H1 (cell line): ENCODE measurements around the gene PHF24. TPM values are rescaled to one million over a fixed set of nuclear protein-coding genes. Genes with fewer than 3 reads are reported as not detected.

ENCODE experiments used
- CTCF ChIA-PET: fragments of 300-600 bp; sonication (Branson Sonifier 250); formaldehyde crosslinking; loops from one replicate; lab custom pipeline; 2021; ENCODE audit not compliant: partially characterized antibody; lab: Charles Lee
- POLR2A ChIA-PET: fragments of 300-600 bp; sonication (Branson Sonifier 250); formaldehyde crosslinking; loops from one replicate; lab custom pipeline; 2021; ENCODE audit warnings: inconsistent platforms; ENCODE audit not compliant: partially characterized antibody; lab: Charles Lee
- DNase-seq, 2 experiments: peaks; one replicate each; pipeline versions ENCODE4 v3.0.0 to v3.0.0-alpha.2; 2010 to 2022; ENCODE audit warnings: low spot score in 2 of 2, low read depth in 1 of 2, mixed read lengths in 1 of 2
- FAIRE-seq: peaks from 2 replicates; lab custom pipeline; 2011; peaks lifted over from hg19 to GRCh38; lab: Jason Lieb, UNC
- H2AFZ ChIP-seq: 2 replicates; pipeline ENCODE4 v1.8.1; 2012; ENCODE audit warnings: low read length, inconsistent platforms
- H2AK5ac ChIP-seq: 2 replicates; pipeline ENCODE4 v1.6.1; 2013; ENCODE audit warnings: low read depth, low read length
- H2BK120ac ChIP-seq: replicated peaks from 2 replicates; pipeline ENCODE3; 2013; ENCODE audit warnings: low read depth, low read length, inconsistent platforms
- H2BK12ac ChIP-seq: 2 replicates; pipeline ENCODE4 v1.6.1; 2013; ENCODE audit warnings: low read depth, low read length
- H2BK15ac ChIP-seq: 2 replicates; pipeline ENCODE4 v1.6.1; 2013; ENCODE audit warnings: low read length
- H2BK20ac ChIP-seq: 2 replicates; pipeline ENCODE4 v1.6.1; 2013; ENCODE audit warnings: low read length
- H2BK5ac ChIP-seq: 2 replicates; pipeline ENCODE4 v1.6.1; 2013; ENCODE audit warnings: low read depth, low read length
- H3K14ac ChIP-seq: 2 replicates; pipeline ENCODE4 v1.6.1; 2013; ENCODE audit warnings: inconsistent platforms; ENCODE audit not compliant: insufficient read length
- H3K18ac ChIP-seq: 2 replicates; pipeline ENCODE4 v1.6.1; 2013; ENCODE audit warnings: low read length; ENCODE audit errors: extremely low read depth
- H3K23ac ChIP-seq: 2 replicates; pipeline ENCODE4 v1.6.1; 2013; ENCODE audit warnings: inconsistent platforms; ENCODE audit not compliant: insufficient read length
- H3K23me2 ChIP-seq: 2 replicates; pipeline ENCODE4 v1.6.1; 2013; ENCODE audit warnings: low read depth, low read length
- H3K27ac ChIP-seq: 2 replicates; pipeline ENCODE4 v1.6.1; 2011; ENCODE audit warnings: low read depth, low read length, inconsistent platforms
- H3K27me3 ChIP-seq, 4 experiments: replicated peaks in 1 of 4; 1 replicate in 1 of 4; 2 replicates in 3 of 4; pipeline versions ENCODE4 v1.6.1 to v1.8.1; 2011 to 2013; ENCODE audit warnings: low read length in 3 of 4, mild to moderate bottlenecking in 3 of 4, inconsistent platforms in 2 of 4, mixed read lengths in 2 of 4, moderate library complexity in 1 of 4; ENCODE audit not compliant: control insufficient read depth in 3 of 4, insufficient read depth in 3 of 4; ENCODE audit errors: extremely low read depth in 1 of 4
- H3K36me3 ChIP-seq, 4 experiments: 2 replicates each; pipeline versions ENCODE4 v1.6.1 to v1.8.1; 2011 to 2013; ENCODE audit warnings: mild to moderate bottlenecking in 4 of 4, low read length in 3 of 4, moderate library complexity in 2 of 4, control low read depth in 1 of 4, inconsistent platforms in 1 of 4; ENCODE audit not compliant: insufficient read depth in 4 of 4, control insufficient read depth in 2 of 4
- H3K4ac ChIP-seq: replicated peaks from 2 replicates; pipeline ENCODE3; 2013; ENCODE audit warnings: low read length, low read depth, mixed read lengths, inconsistent platforms; ENCODE audit not compliant: insufficient read length
- H3K4me1 ChIP-seq, 4 experiments: replicated peaks in 1 of 4; 1 replicate in 1 of 4; 2 replicates in 3 of 4; pipeline versions ENCODE4 v1.6.1 to v1.8.1; 2011 to 2013; ENCODE audit warnings: low read length in 3 of 4, inconsistent platforms in 2 of 4, mixed read lengths in 1 of 4; ENCODE audit not compliant: insufficient read depth in 4 of 4, control insufficient read depth in 3 of 4
- H3K4me2 ChIP-seq, 2 experiments: 2 replicates each; pipeline versions ENCODE4 v1.6.1 to v1.8.1; 2011 to 2013; ENCODE audit warnings: low read depth in 2 of 2, low read length in 2 of 2, control low read depth in 1 of 2, inconsistent platforms in 1 of 2, mild to moderate bottlenecking in 1 of 2; ENCODE audit not compliant: insufficient read depth in 1 of 2
- H3K4me3 ChIP-seq, 4 experiments: fragments of 200-600, 300-600 bp in 1 of 4; sonication (generic), shearing (Covaris generic), sonication (Bioruptor Twin) in 1 of 4; 2 replicates each; pipeline versions ENCODE4 v1.5.1 to v1.8.1; 2011 to 2016; ENCODE audit warnings: low read length in 4 of 4, low read depth in 3 of 4, control low read depth in 2 of 4, inconsistent platforms in 2 of 4, mild to moderate bottlenecking in 2 of 4, mixed read lengths in 1 of 4, moderate library complexity in 1 of 4; ENCODE audit not compliant: insufficient read depth in 2 of 4; ENCODE audit errors: extremely low read depth in 1 of 4
- H3K56ac ChIP-seq: replicated peaks from 2 replicates; pipeline ENCODE3; 2013; ENCODE audit warnings: low read depth, mild to moderate bottlenecking, mixed read lengths, low read length, inconsistent platforms; ENCODE audit not compliant: insufficient read length
- H3K79me1 ChIP-seq: 2 replicates; pipeline ENCODE4 v1.6.1; 2013; ENCODE audit warnings: low read depth, low read length, control low read depth
- H3K79me2 ChIP-seq, 2 experiments: 2 replicates each; pipeline versions ENCODE4 v1.6.1 to v1.8.1; 2012 to 2013; ENCODE audit warnings: low read length in 2 of 2, mild to moderate bottlenecking in 2 of 2, inconsistent platforms in 1 of 2; ENCODE audit not compliant: insufficient read depth in 2 of 2, control insufficient read depth in 1 of 2
- H3K9ac ChIP-seq, 4 experiments: replicated peaks in 1 of 4; 1 replicate in 1 of 4; 2 replicates in 3 of 4; pipeline versions ENCODE4 v1.6.1 to v1.8.1; 2011 to 2013; ENCODE audit warnings: low read depth in 3 of 4, low read length in 3 of 4, control low read depth in 2 of 4, mild to moderate bottlenecking in 2 of 4, moderate library complexity in 2 of 4, inconsistent platforms in 1 of 4; ENCODE audit errors: extremely low read depth in 1 of 4
- H3K9me3 ChIP-seq, 2 experiments: 2 replicates each; pipeline versions ENCODE4 v1.6.1 to v1.8.1; 2012 to 2013; ENCODE audit warnings: mild to moderate bottlenecking in 2 of 2, moderate library complexity in 2 of 2, control low read depth in 1 of 2, inconsistent platforms in 1 of 2, low read depth in 1 of 2, low read length in 1 of 2, mixed read lengths in 1 of 2; ENCODE audit not compliant: insufficient read depth in 2 of 2
- H4K20me1 ChIP-seq, 2 experiments: replicated peaks in 1 of 2; 2 replicates each; pipeline versions ENCODE3 to v1.8.1; 2011 to 2013; ENCODE audit warnings: inconsistent platforms in 2 of 2, low read length in 2 of 2, mild to moderate bottlenecking in 1 of 2; ENCODE audit not compliant: insufficient read depth in 2 of 2, control insufficient read depth in 1 of 2
- H4K5ac ChIP-seq: 2 replicates; pipeline ENCODE4 v1.6.1; 2013; ENCODE audit warnings: low read length, low read depth, mixed read lengths, inconsistent platforms; ENCODE audit not compliant: insufficient read length
- H4K8ac ChIP-seq: 2 replicates; pipeline ENCODE4 v1.8.0; 2013; ENCODE audit warnings: mild to moderate bottlenecking, moderate library complexity, low read length, inconsistent platforms; ENCODE audit not compliant: insufficient read depth; ENCODE audit errors: extremely low read depth
- H4K91ac ChIP-seq: replicated peaks from 2 replicates; pipeline ENCODE3; 2013; ENCODE audit warnings: low read length, mixed read lengths, inconsistent platforms; ENCODE audit not compliant: insufficient read length
- CBX8 ChIP-seq: fragments of 300-800, 300-1000 bp; sonication (generic); IDR thresholded peaks from 2 replicates; pipeline ENCODE4 v1.7.1; 2016; ENCODE audit warnings: low read depth, low read length, borderline replicate concordance
- CHD1 ChIP-seq: IDR thresholded peaks from 2 replicates; pipeline ENCODE4 v1.6.1; 2012; ENCODE audit warnings: low read depth, low read length, improper control_type of control experiment
- CHD2 ChIP-seq: IDR thresholded peaks from 2 replicates; pipeline ENCODE4 v1.6.1; 2012; ENCODE audit warnings: low read length, improper control_type of control experiment
- CTBP2 ChIP-seq: IDR thresholded peaks from 2 replicates; pipeline ENCODE4 v1.7.0; 2011; ENCODE audit warnings: borderline replicate concordance, mild to moderate bottlenecking, moderate library complexity, mixed read lengths, low read length; ENCODE audit not compliant: insufficient read depth, insufficient read length
- GABPA ChIP-seq: IDR thresholded peaks from 2 replicates; pipeline ENCODE4 v1.6.1; 2011; ENCODE audit warnings: mild to moderate bottlenecking, low read length, moderate library complexity, borderline replicate concordance; ENCODE audit not compliant: insufficient read depth
- GTF2F1 ChIP-seq: IDR thresholded peaks from 2 replicates; pipeline ENCODE4 v1.6.1; 2012; ENCODE audit warnings: low read depth, low read length, improper control_type of control experiment, borderline replicate concordance
- HDAC2 ChIP-seq, 2 experiments: fragments of 300-600 bp in 1 of 2; sonication (generic) in 1 of 2; IDR thresholded peaks; 2 replicates each; pipeline ENCODE4 v1.6.1; 2011 to 2012; ENCODE audit warnings: low read depth in 2 of 2, low read length in 2 of 2, mild to moderate bottlenecking in 2 of 2, moderate library complexity in 2 of 2, borderline replicate concordance in 1 of 2, inconsistent platforms in 1 of 2
- JUND ChIP-seq: IDR thresholded peaks from 2 replicates; pipeline ENCODE4 v1.6.1; 2011; ENCODE audit warnings: mild to moderate bottlenecking, improper control_type of control experiment, low read length
- POLR2AphosphoS5 ChIP-seq: IDR thresholded peaks from 2 replicates; pipeline ENCODE4 v1.6.1; 2011; ENCODE audit warnings: low read depth, low read length
- SIN3A ChIP-seq, 2 experiments: IDR thresholded peaks in 1 of 2; conservative IDR thresholded peaks in 1 of 2; 2 replicates each; pipeline ENCODE4 v1.6.1; 2011 to 2012; ENCODE audit warnings: low read length in 2 of 2, improper control_type of control experiment in 1 of 2, low read depth in 1 of 2, mild to moderate bottlenecking in 1 of 2
- SUZ12 ChIP-seq: fragments of 200-600 bp; sonication (generic); IDR thresholded peaks from 2 replicates; pipeline ENCODE4 v1.6.1; 2012; ENCODE audit warnings: mild to moderate bottlenecking, inconsistent platforms, low read length, moderate library complexity, mixed read lengths
- TAF7 ChIP-seq: optimal IDR thresholded peaks from 2 replicates; pipeline ENCODE3; 2011; ENCODE audit warnings: low read depth, mild to moderate bottlenecking, inconsistent platforms, low read length, moderate library complexity, borderline replicate concordance
- TBP ChIP-seq: IDR thresholded peaks from 2 replicates; pipeline ENCODE4 v1.6.1; 2011; ENCODE audit warnings: low read depth, low read length, improper control_type of control experiment
- WGBS, 2 experiments: shearing (Covaris generic) in 1 of 2; methylation state at CpG; one replicate each; pipeline versions ENCODE4 v1.1.6 to v1.1.7; 2013 to 2015; ENCODE audit warnings: low lambda C conversion rate in 2 of 2, mixed read lengths in 2 of 2, inconsistent platforms in 1 of 2, low coverage in 1 of 2, missing lambda C conversion rate in 1 of 2; ENCODE audit not compliant: insufficient replicate concordance in 2 of 2, insufficient coverage in 1 of 2, insufficient read length in 1 of 2; ENCODE audit errors: extremely low coverage in 1 of 2, missing lambda C conversion rate in 1 of 2; 5-methylcytosine and 5-hydroxymethylcytosine counted together
- polyA plus RNA-seq, 7 experiments: library from polyadenylated mRNA; depleted of rRNA in 3 of 7; stranded (reverse) in 5 of 7; unstranded in 2 of 7; fragments of >200 nt in 5 of 7; fragments of 200-250 nt in 2 of 7; gene quantifications; 1 replicate in 5 of 7; 2 replicates in 1 of 7; 4 replicates in 1 of 7; pipeline versions ENCODE4 v1.2.1 to v1.2.3, GENCODE V29; 2011 to 2013; ENCODE audit warnings: missing spikeins in 2 of 7, mixed read lengths in 2 of 7
- total RNA-seq: library from RNA; stranded (reverse); fragmentation: NEBNext Ultra II Directional; extraction: Animal tissue kit (Norgen Biotek cat#: 25700); gene quantifications from 2 replicates; pipeline ENCODE4 v1.2.1, GENCODE V29; 2021

The PHF24 gene
- total and polyA plus RNA-seq, 2 of the 8 experiments (the other 6 are each of a cell fraction or from before 2014, with no cell fraction given) = 0.29 to 0.35 TPM

DNA sequence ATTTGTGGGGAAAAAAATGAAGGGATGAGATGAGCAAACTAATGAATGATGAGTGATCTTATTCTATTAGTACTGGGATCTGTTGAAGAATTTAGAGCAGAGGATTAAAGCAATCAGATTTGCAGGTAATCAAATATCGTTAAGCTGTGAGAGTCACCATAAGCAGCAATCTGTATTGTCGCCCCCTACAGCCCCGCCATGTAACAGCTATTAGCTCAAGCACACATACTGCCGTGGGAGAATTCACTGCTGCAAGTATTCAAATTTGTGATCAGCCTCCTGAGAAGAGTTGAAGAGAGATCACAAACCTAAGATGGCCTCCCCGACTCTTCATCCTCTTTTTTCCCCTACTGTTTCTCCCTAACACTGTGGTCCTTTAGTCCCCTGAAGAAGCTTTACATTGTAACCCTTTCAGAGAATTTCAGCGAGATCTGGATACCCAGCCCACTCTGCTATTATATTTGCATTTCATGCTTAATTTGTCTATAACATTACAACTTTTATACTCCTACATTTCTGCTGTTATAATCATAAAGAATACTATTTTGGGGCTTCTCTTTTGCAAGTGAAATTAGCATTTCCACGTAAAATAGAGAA lies 28.5 kb upstream of the PHF24 start:
- H3K23me2 ChIP-seq = no peaks in the 10 kb centered on the region
- DNase-seq (peak; percentile 13 to 66), FAIRE-seq (peak; percentile 72)
- no peaks in the 10 kb centered on the region for H3K36me3 ChIP-seq
- no peak overlapping the region for H4K5ac ChIP-seq
- H3K14ac ChIP-seq = no peak overlapping the region
- H3K9me3 ChIP-seq = no peaks in the 10 kb centered on the region
- no peak overlapping the region for H3K4ac ChIP-seq
- H2BK5ac ChIP-seq = no peak overlapping the region
- H3K4me1 ChIP-seq = no peaks in the 10 kb centered on the region
- no peak overlapping the region for H3K18ac ChIP-seq
- no peak overlapping the region for H3K23ac ChIP-seq
- H3K4me2 ChIP-seq = no peak overlapping the region
- ChIA-PET POLR2A (no interaction called here), CTCF (interaction anchor here (0.7 to 5.5 kb wide), 25 partner anchors 10 to 229 kb away, joined by 3 to 58 read pairs (median 4); partner anchors contain the start of gene DNAJB5)
- H2BK20ac ChIP-seq = no peak overlapping the region
- no peak overlapping the region for H3K9ac ChIP-seq
- H3K27me3 ChIP-seq = no peaks in the 10 kb centered on the region
- H3K79me2 ChIP-seq = no peaks in the 10 kb centered on the region
- H2BK15ac ChIP-seq = no peak overlapping the region
- no peak overlapping the region for H2BK12ac ChIP-seq
- 40% methylated on average over 7 of the region's 7 CpGs; no CpG with 5 or more reads in 1 of the 2 experiments for WGBS, 2 experiments
- H2AFZ ChIP-seq = peak overlapping the region; percentile 96
- no peak overlapping the region for H3K56ac ChIP-seq
- H2BK120ac ChIP-seq = no peak overlapping the region
- no peaks in the 10 kb centered on the region for H4K20me1 ChIP-seq
- no peak overlapping the region for H4K8ac ChIP-seq
- no peak overlapping the region for H3K4me3 ChIP-seq
- no peak overlapping the region for H4K91ac ChIP-seq
- H2AK5ac ChIP-seq = no peak overlapping the region
- H3K27ac ChIP-seq = no peak overlapping the region
- no peaks in the 10 kb centered on the region for H3K79me1 ChIP-seq
- TF ChIP-seq SUZ12 (no peak), GABPA (no peak), TAF7 (no peak), HDAC2 (IDR thresholded peaks at IDR 0.05; ENCODE audit: borderline replicate concordance in 1 of 2, low read depth in 2 of 2, low read length in 2 of 2) (no peak), CHD2 (no peak), TBP (no peak), SIN3A (conservative IDR thresholded peaks at IDR 0.05 in 1 of 2, IDR thresholded peaks at IDR 0.05 in 1 of 2; ENCODE audit: low read depth in 1 of 2, low read length in 2 of 2) (no peak), GTF2F1 (no peak), CBX8 (no peak), POLR2AphosphoS5 (no peak), JUND (no peak), CTBP2 (no peak), CHD1 (no peak)
